Vagina (tissue), 2 donors: ENCODE data around the gene DTX1.

ENCODE experiments used
- POLR2A ChIP-seq, 2 donors: fragments of 450-650 bp; IDR thresholded peaks; one replicate each; pipeline ENCODE4 v1.6.1; 2017; ENCODE audit warnings: antibody characterized with exemption in 2 of 2, mild to moderate bottlenecking in 2 of 2, moderate library complexity in 2 of 2
- POLR2AphosphoS5 ChIP-seq, 2 donors: sonication (generic); formaldehyde crosslinking; IDR thresholded peaks; one replicate each; pipeline ENCODE4 v1.9.0; 2017; ENCODE audit warnings: antibody characterized with exemption in 2 of 2, mild to moderate bottlenecking in 2 of 2, low read depth in 1 of 2; ENCODE audit not compliant: insufficient read depth in 1 of 2
- TF ChIP-seq, protein P1 (sequence below), 3 experiments: fragments of 450-650 bp in 2 of 3; fragments of 200-600 bp in 1 of 3; sonication (generic) in 1 of 3; IDR thresholded peaks; one replicate each; pipeline ENCODE4 v1.5.1; 2017 to 2019; ENCODE audit warnings: antibody characterized with exemption in 3 of 3, mild to moderate bottlenecking in 2 of 3, moderate library complexity in 2 of 3

DNA sequence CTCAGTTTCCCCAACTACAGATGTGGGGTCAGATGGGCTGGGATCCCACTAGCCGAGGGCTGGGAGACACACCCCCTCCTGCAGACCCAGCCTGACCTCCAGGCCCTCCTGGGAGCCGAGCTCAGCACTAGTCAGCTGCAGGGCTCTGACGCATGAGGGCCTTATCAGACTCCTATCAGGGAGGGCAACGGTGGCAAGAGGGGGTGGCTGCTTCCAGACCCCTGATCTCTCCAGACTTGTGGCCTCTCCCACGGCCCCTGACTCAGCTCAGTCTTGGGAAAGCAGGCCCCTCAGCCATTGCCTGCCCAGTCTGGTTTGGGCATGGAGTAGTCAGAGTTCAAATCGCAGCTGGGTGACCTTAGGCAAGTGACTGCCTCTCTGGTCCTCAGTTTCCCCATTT, 76.5 kb downstream of the DTX1 start:
- TF ChIP-seq, protein P1, sequence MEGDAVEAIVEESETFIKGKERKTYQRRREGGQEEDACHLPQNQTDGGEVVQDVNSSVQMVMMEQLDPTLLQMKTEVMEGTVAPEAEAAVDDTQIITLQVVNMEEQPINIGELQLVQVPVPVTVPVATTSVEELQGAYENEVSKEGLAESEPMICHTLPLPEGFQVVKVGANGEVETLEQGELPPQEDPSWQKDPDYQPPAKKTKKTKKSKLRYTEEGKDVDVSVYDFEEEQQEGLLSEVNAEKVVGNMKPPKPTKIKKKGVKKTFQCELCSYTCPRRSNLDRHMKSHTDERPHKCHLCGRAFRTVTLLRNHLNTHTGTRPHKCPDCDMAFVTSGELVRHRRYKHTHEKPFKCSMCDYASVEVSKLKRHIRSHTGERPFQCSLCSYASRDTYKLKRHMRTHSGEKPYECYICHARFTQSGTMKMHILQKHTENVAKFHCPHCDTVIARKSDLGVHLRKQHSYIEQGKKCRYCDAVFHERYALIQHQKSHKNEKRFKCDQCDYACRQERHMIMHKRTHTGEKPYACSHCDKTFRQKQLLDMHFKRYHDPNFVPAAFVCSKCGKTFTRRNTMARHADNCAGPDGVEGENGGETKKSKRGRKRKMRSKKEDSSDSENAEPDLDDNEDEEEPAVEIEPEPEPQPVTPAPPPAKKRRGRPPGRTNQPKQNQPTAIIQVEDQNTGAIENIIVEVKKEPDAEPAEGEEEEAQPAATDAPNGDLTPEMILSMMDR (IDR thresholded peaks at IDR 0.05) = no peak
- no peak for TF ChIP-seq POLR2AphosphoS5 (IDR thresholded peaks at IDR 0.05; ENCODE audit: insufficient read depth in 1 of 2, low read depth in 1 of 2)
- TF ChIP-seq POLR2A (IDR thresholded peaks at IDR 0.05) = no peak
